Peyer's patch (tissue), 4 donors: ENCODE data around the gene RGS19. TPM values are rescaled to one million over a fixed set of nuclear protein-coding genes. Genes with fewer than 3 reads are reported as not detected.

Source experiments
- DNase-seq, 3 donors: peaks; one replicate each; pipeline ENCODE4 v3.0.0-alpha.2; 2017 to 2019
- H3K27ac ChIP-seq, 4 donors: fragments of 200-600 bp; sonication (generic); one replicate each; pipeline ENCODE4 v1.5.1; 2016 to 2019
- H3K27me3 ChIP-seq, 2 donors: fragments of 200-600 bp; sonication (generic); one replicate each; pipeline ENCODE4 v1.5.1; 2019
- H3K36me3 ChIP-seq, 3 donors: fragments of 200-600 bp; sonication (generic); one replicate each; pipeline ENCODE4 v1.5.1; 2016 to 2019
- H3K4me1 ChIP-seq, 4 donors: fragments of 200-600 bp; sonication (generic); one replicate each; pipeline ENCODE4 v1.5.1; 2016 to 2019
- H3K4me3 ChIP-seq, 4 donors: fragments of 200-600 bp; sonication (generic); 1 replicate in 3 of 4; 2 replicates in 1 of 4; pipeline ENCODE4 v1.5.1; 2016 to 2019; ENCODE audit warnings: mild to moderate bottlenecking in 1 of 4
- H3K9me3 ChIP-seq, 4 donors: fragments of 200-600 bp; sonication (generic); one replicate each; pipeline ENCODE4 v1.5.1; 2016 to 2019; ENCODE audit warnings: mild to moderate bottlenecking in 1 of 4
- POLR2A ChIP-seq, 2 donors: fragments of 450-650 bp; IDR thresholded peaks; one replicate each; pipeline ENCODE4 v1.5.1; 2017; ENCODE audit warnings: antibody characterized with exemption in 2 of 2, mild to moderate bottlenecking in 2 of 2, moderate library complexity in 2 of 2
- total RNA-seq, 4 donors: library from RNA; depleted of rRNA; stranded (reverse); fragments of >200 nt; gene quantifications; one replicate each; pipeline ENCODE4 v1.1.0, GENCODE V29; 2016
- TF ChIP-seq, protein P1 (sequence below), 6 experiments: fragments of 450-650 bp in 4 of 6; fragments of 200-600 bp in 2 of 6; sonication (generic) in 1 of 6; IDR thresholded peaks; one replicate each; pipeline ENCODE4 v1.5.1; 2017 to 2019; ENCODE audit warnings: antibody characterized with exemption in 6 of 6, mild to moderate bottlenecking in 3 of 6, moderate library complexity in 1 of 6

The RGS19 gene
- total RNA-seq, 4 donors from 2014 or later = 3.3 to 39.6 (median 6.8) TPM

DNA sequence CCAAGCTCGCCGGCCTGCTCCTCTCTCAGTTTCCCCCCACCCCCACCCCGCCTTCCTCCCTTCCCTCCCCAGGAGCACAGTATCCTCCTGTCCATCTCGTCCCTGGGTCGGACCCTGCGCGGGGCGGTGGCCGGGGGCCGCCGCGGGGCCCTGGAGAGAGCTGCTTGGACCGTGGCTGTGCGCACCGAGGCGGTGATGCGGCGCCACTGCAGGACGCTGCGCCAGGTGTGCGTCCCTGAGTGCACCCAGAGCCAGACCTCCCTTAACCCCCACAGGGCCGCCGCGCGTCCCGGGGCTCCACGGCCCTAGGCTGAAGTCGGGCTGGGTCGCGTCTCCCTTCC lies 41.1 kb downstream of the RGS19 start:
- peaks cover 0 to 48% (median 27%) of the 10 kb centered on the region in 4 donors for H3K4me1 ChIP-seq
- TF ChIP-seq POLR2A (IDR thresholded peaks at IDR 0.05) = no peak
- TF ChIP-seq, protein P1, sequence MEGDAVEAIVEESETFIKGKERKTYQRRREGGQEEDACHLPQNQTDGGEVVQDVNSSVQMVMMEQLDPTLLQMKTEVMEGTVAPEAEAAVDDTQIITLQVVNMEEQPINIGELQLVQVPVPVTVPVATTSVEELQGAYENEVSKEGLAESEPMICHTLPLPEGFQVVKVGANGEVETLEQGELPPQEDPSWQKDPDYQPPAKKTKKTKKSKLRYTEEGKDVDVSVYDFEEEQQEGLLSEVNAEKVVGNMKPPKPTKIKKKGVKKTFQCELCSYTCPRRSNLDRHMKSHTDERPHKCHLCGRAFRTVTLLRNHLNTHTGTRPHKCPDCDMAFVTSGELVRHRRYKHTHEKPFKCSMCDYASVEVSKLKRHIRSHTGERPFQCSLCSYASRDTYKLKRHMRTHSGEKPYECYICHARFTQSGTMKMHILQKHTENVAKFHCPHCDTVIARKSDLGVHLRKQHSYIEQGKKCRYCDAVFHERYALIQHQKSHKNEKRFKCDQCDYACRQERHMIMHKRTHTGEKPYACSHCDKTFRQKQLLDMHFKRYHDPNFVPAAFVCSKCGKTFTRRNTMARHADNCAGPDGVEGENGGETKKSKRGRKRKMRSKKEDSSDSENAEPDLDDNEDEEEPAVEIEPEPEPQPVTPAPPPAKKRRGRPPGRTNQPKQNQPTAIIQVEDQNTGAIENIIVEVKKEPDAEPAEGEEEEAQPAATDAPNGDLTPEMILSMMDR (IDR thresholded peaks at IDR 0.05) = no peak

DNA sequence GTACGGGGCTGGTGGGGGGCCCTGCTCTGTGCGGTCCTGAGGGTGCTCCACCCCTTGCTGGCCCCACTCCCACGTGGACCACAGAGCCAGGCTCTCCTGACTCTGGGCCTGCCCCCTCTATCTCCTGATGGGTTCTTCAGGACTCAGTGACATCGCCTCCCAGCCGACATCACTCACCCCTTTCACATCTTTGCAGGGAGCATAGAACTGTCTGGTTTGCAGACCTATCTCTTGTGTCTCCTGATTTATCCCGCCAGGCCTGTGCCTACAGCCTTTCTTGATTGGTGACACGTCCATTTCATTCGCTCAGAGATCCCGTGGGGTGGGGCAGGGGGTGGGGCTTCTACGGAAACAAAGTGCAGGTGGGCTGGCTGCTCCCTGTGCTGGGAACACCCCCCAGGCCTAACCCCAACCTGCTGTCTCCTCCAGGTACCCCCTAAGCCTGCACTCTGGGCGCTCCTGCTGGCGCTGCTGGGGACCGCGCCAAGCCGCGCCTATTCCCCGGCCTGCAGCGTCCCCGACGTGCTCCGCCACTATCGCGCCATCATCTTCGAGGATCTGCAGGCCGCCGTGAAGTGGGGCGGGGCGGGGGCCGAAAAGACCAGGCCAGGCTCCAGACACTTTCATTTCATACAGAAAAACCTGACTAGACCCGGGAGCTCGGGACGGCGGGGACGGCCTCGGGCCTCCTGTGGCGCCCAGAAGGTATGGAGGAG lies 41.7 kb downstream of the RGS19 start:
- H3K9me3 ChIP-seq = no peaks in the 10 kb centered on the region
- H3K4me3 ChIP-seq = peak overlapping the region; percentile 47 to 59 (median 56)
- H3K4me1 ChIP-seq = peaks cover 0 to 48% (median 27%) of the 10 kb centered on the region in 4 donors
- DNase-seq = no peak
- TF ChIP-seq, protein P1 (IDR thresholded peaks at IDR 0.05) = no peak
- no peak for TF ChIP-seq POLR2A (IDR thresholded peaks at IDR 0.05)
- H3K27ac ChIP-seq = no peak overlapping the region
- H3K27me3 ChIP-seq = peaks cover 0 to 44% of the 10 kb centered on the region in 2 donors
- H3K36me3 ChIP-seq = peaks cover 0 to 31% (median 0%) of the 10 kb centered on the region in 3 donors

More for the DNA sequence above, 41.1 kb downstream of the RGS19 start:
- H3K9me3 ChIP-seq = no peaks in the 10 kb centered on the region
- peak overlapping the region in 3 of 4 donors; percentile 36 to 79 (median 57) for H3K27ac ChIP-seq
- H3K27me3 ChIP-seq = peaks cover 0 to 44% of the 10 kb centered on the region in 2 donors
- peaks cover 0 to 25% (median 0%) of the 10 kb centered on the region in 3 donors for H3K36me3 ChIP-seq
- DNase-seq = peak in 1 of 3 donors; percentile 34
- peak overlapping the region; percentile 47 to 59 (median 56) for H3K4me3 ChIP-seq

DNA sequence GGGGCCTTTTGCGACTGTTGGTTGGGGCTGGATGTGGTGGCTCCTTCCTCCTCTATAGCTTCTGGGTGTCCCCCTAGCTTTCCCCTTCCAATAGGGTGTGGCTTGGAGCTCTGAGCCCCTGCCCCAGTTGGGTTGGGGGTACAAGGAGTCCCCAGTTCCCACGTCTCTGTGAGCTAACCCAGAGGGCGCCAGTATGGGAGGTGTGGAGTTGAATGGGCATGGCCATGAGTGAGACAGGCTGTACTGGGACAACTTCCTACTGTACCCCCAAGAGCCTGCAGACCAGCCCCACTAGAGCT lies 42.2 kb downstream of the RGS19 start:
- no peak overlapping the region for H3K27ac ChIP-seq
- peaks cover 0 to 44% (median 24%) of the 10 kb centered on the region in 4 donors for H3K4me1 ChIP-seq
- no peak overlapping the region for H3K4me3 ChIP-seq
- no peaks in the 10 kb centered on the region for H3K9me3 ChIP-seq
- no peak for DNase-seq
- no peak for TF ChIP-seq POLR2A (IDR thresholded peaks at IDR 0.05)
- TF ChIP-seq, protein P1 (IDR thresholded peaks at IDR 0.05) = no peak
- H3K27me3 ChIP-seq = peaks cover 0 to 41% of the 10 kb centered on the region in 2 donors
- H3K36me3 ChIP-seq = peaks cover 0 to 36% (median 0%) of the 10 kb centered on the region in 3 donors

DNA sequence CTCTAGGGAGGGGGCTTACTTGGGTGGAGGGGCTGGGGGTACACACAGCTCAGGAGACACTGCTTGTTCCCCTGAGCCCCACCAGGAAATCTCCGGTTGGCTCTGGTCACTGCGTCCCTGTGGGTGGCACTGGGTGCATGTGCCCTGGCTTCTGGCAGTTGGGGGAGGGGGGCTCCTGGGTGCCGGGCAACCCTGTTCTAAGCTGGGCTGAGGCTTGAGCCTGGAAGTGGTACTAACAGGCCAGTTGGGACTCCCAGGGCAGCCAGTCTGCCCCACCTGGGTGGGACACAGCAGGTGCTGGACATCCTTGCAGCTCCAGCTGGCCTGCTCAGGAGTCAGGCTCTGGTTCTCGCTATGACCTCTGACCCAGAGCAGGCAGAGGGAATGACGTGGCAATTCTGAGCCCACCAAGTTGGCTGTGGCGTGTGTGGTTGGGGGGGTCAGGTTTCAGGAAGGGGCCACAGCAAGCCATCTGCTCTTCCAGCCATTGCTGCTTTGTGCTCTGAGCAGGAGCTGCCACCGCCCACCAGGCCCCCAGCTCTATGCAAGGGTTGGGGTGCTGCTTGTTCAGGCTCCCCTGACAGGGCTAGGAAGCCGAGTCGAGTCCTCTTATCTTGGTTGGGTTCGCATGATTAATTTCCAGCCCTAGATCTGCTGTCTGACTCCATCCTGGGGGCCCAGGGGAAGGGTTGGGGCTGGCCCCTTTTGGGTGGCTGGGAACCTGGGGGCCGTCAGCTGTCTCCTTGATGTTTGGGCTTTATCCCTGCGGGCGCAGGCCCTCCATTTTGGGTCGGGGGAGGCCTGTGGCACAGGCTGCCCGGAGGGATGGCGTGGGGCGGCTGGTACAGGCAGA lies 42.7 kb downstream of the RGS19 start:
- Histone ChIP-seq H3K9me3 (no peaks in the 10 kb centered on the region), H3K36me3 (peaks cover 0 to 41% (median 0%) of the 10 kb centered on the region in 3 donors), H3K27me3 (peaks cover 0 to 35% of the 10 kb centered on the region in 2 donors), H3K4me1 (peaks cover 0 to 38% (median 19%) of the 10 kb centered on the region in 4 donors), H3K4me3 (no peak overlapping the region), H3K27ac (no peak overlapping the region)
- TF ChIP-seq, protein P1 (IDR thresholded peaks at IDR 0.05) = no peak
- no peak for TF ChIP-seq POLR2A (IDR thresholded peaks at IDR 0.05)
- no peak for DNase-seq

DNA sequence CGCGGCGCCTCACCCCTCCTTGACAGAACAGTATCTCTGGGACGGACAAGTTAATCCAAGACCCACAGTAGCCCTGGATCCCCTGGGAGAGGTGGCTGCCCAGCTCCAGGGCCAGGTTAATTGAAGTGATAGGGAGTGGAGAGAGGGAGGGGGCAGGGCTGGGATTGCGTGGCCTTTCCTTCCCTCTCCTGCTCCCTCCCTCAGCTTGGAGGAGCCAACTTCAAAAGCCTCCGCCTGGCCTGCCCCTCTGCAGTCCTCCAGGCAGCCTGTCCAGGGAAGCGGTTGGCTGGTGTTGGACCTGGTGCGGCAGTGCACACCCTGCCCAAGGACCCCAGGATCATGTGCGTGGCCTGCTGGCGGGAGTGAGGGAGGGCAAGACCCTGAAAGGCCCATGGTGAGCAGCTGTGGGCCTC lies 43.4 kb downstream of the RGS19 start, which contains the start of gene C20orf204:
C20orf204 (plus strand) TSS at position 250 of the 413 bp plus-strand sequence; CDS start at position 392, 142 bp downstream.
- DNase-seq = no peak
- H3K4me1 ChIP-seq = peaks cover 0 to 33% (median 14%) of the 10 kb centered on the region in 4 donors
- H3K4me3 ChIP-seq = no peak within 1 kb of the TSS
- H3K27ac ChIP-seq = peak within 1 kb of the TSS in 1 of 4 donors; percentile 44
- TF ChIP-seq POLR2A (IDR thresholded peaks at IDR 0.05) = no peak
- TF ChIP-seq, protein P1 (IDR thresholded peaks at IDR 0.05) = no peak
- no peaks in the 10 kb centered on the region for H3K9me3 ChIP-seq
- H3K36me3 ChIP-seq = peaks cover 0 to 48% (median 0%) of the 10 kb centered on the region in 3 donors
- H3K27me3 ChIP-seq = peaks cover 0 to 31% of the 10 kb centered on the region in 2 donors
